ENCODE measurements around the gene ATXN7L2.
"Not testable (repeated sequence)": the region's sequence is repeated elsewhere in the genome, so short reads cannot be mapped to it uniquely, and the experiment has no call there.

ATXN7L2 gene

GRCh38 chr1:109467301-109467777 lies 16.4 kb upstream of the ATXN7L2 start:
- TF ChIP-seq GATA1 (IDR thresholded peaks at IDR 0.05; ENCODE audit: low read depth, low read length) (no peak), POLR2A (IDR thresholded peaks at IDR 0.05; ENCODE audit: low read length) (no peak)
- DNase-seq = no peak

DNA sequence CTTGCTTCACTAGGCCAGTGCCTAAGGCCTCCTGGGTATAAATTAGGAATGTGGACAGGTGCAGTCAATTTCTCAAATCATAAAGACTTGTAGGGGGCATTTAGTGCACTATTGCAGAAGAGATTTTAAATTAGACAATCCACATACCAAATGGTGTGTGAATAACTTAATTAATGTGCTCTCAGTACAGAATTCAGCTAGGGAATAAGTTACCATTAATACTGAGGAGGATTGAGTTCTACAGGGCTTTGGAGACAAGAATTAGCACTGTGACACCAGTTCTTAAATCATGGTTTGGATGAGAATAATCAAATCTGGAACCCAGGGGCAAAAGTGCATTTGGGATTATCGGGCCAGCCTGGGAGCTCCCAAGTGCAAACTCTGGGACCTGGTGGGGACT lies 15.6 kb upstream of the ATXN7L2 start:
- no peak for DNase-seq
- TF ChIP-seq POLR2A (IDR thresholded peaks at IDR 0.05; ENCODE audit: low read length) = no peak
- no peak for TF ChIP-seq GATA1 (IDR thresholded peaks at IDR 0.05; ENCODE audit: low read depth, low read length)

- TF ChIP-seq GATA1 (IDR thresholded peaks at IDR 0.05; ENCODE audit: low read depth, low read length) = no peak
- no peak for TF ChIP-seq POLR2A (IDR thresholded peaks at IDR 0.05; ENCODE audit: low read length)
- no peak for DNase-seq
These were observed 14.8 kb upstream of the ATXN7L2 start for GRCh38 chr1:109468903-109469302.

DNA sequence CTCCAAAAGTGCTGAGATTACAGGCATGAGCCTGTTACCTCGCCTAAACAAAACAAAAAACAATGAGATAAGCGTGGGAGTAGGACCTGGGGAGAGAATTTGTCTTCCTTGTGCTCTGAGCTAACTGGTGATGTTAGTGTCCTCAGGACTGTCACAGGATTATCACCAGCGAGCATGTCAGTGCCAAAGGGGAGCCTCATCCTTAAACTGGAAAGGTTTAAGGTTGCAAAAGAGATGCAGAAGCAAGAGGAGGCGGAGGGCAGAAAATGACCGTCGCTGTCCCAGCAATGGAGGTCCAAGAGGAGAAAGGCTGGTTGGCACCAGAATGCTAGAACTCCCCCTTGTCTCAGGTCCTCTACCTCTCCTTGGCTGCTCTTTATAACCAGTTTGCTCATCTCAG lies 13.5 kb upstream of the ATXN7L2 start:
- TF ChIP-seq GATA1 (IDR thresholded peaks at IDR 0.05; ENCODE audit: low read depth, low read length) = no peak
- TF ChIP-seq POLR2A (IDR thresholded peaks at IDR 0.05; ENCODE audit: low read length) = no peak
- no peak for DNase-seq

GRCh38 chr1:109472779-109473178 lies 10.9 kb upstream of the ATXN7L2 start:
- no peak for DNase-seq
- TF ChIP-seq POLR2A (IDR thresholded peaks at IDR 0.05; ENCODE audit: low read length) (no peak), GATA1 (IDR thresholded peaks at IDR 0.05; ENCODE audit: low read depth, low read length) (no peak)

GRCh38 chr1:109473284-109474057 lies 10.2 kb upstream of the ATXN7L2 start:
- DNase-seq = not testable (repeated sequence)

GRCh38 chr1:109474697-109475096 lies 9.0 kb upstream of the ATXN7L2 start:
- no peak for TF ChIP-seq POLR2A (IDR thresholded peaks at IDR 0.05; ENCODE audit: low read length)
- DNase-seq = no peak

DNA sequence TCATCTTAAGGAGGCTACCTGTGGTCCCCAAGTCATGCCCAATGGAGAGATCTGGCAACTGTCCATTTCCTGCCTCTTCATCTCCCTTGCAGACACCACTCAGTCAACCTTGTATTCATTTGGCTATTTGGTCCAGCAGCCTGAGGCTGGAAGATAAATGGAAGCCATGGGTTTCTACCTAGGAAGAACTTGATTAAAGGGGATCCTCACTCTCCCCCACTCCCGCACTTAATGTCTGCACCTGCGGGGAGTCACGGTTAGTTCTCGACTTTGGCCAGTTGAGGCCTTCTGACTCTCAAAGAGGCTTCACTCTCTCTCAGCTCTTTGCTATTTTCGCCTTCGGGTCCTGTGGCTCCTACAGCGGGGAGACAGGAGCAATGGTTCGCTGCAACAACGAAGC lies 8.4 kb upstream of the ATXN7L2 start:
- no peak for DNase-seq
- TF ChIP-seq POLR2A (IDR thresholded peaks at IDR 0.05; ENCODE audit: low read length) (no peak), GATA1 (IDR thresholded peaks at IDR 0.05; ENCODE audit: low read depth, low read length) (no peak)

DNA sequence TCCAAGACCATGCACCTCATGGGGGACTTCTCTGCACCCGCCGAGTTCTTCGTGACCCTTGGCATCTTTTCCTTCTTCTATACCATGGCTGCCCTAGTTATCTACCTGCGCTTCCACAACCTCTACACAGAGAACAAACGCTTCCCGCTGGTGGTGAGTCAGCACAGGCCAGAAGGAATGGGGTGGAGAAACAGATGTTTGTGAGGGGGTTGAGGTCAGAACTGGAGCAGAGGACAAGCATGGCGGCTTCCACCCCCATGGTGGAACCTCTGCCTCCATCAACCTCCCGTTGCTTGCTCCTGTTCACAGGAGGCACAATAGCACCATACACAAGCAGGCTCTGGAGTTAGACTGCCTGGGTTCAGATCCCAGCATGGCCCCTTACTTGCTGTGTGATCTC lies 6.9 kb upstream of the ATXN7L2 start:
- no peak for TF ChIP-seq POLR2A (IDR thresholded peaks at IDR 0.05; ENCODE audit: low read length)
- TF ChIP-seq GATA1 (IDR thresholded peaks at IDR 0.05; ENCODE audit: low read depth, low read length) = no peak
- DNase-seq = no peak

DNA sequence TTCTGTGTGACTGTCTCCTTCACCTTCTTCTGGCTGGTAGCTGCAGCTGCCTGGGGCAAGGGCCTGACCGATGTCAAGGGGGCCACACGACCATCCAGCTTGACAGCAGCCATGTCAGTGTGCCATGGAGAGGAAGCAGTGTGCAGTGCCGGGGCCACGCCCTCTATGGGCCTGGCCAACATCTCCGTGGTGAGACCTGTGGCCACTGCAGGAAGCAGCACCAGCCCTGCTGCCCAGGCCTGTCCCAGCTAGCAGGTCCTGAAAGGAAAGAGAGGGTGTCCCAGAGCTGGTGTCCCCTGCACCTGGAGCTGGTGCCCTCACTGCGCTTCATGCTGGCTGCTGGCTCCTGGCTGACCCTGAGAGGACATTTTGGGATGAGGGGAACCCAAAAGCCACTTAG lies 5.9 kb upstream of the ATXN7L2 start:
- no peak for TF ChIP-seq POLR2A (IDR thresholded peaks at IDR 0.05; ENCODE audit: low read length)
- no peak for DNase-seq

GRCh38 chr1:109478806-109479205 lies 4.9 kb upstream of the ATXN7L2 start:
- TF ChIP-seq POLR2A (IDR thresholded peaks at IDR 0.05; ENCODE audit: low read length) (no peak), GATA1 (IDR thresholded peaks at IDR 0.05; ENCODE audit: low read depth, low read length) (no peak)
- DNase-seq = peak in 1 of 2 experiments; percentile 16

GRCh38 chr1:109479311-109479710 lies 4.4 kb upstream of the ATXN7L2 start:
- TF ChIP-seq GATA1 (IDR thresholded peaks at IDR 0.05; ENCODE audit: low read depth, low read length) (no peak), POLR2A (IDR thresholded peaks at IDR 0.05; ENCODE audit: low read length) (no peak)
- DNase-seq = no peak

- TF ChIP-seq GATA1 (IDR thresholded peaks at IDR 0.05; ENCODE audit: low read depth, low read length) = no peak
- TF ChIP-seq POLR2A (IDR thresholded peaks at IDR 0.05; ENCODE audit: low read length) = no peak
- no peak for DNase-seq
These were observed 3.8 kb upstream of the ATXN7L2 start for GRCh38 chr1:109479901-109480300.

DNA sequence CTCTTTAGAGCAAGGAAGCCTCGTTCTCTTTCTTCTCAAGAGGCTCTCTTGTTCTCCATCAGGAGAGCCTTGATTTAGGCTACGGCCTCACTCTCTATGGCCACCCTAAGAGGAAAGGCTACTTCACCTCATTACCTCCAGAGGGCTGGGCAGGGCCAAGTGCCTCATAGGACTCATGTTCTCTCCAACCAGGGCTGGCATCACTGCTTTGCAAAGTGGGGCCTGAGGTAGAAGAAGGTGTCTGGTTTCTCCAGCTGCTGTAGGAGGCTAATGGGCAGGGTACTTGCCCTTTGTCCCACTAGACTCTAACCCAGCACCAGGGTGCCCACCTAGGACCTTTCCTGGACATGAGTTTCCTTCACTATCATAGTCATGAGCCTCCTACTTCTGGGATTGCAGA lies 2.1 kb upstream of the ATXN7L2 start:
- TF ChIP-seq GATA1 (IDR thresholded peaks at IDR 0.05; ENCODE audit: low read depth, low read length) = no peak
- TF ChIP-seq POLR2A (IDR thresholded peaks at IDR 0.05; ENCODE audit: low read length) = no peak

DNA sequence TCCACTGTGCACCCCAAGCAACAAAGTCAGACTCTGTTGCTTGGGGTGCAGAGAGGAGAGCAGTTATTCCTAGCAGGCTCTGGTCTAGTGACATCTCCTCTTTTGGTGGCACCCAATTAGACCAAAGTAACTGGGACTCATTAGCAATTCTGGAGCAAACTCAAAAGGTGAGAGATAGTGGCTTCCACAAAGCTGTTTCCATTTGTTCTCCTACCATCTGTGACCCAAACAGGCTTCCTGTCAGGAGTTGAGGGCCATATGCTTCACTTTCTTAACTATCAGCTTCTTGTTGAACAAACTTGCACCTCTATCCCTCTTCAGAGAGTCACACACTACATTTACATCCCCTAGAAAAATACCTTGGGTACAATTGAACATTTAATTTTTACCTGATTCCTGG lies 1.5 kb upstream of the ATXN7L2 start:
- DNase-seq = no peak
- no peak for TF ChIP-seq POLR2A (IDR thresholded peaks at IDR 0.05; ENCODE audit: low read length)
- no peak for TF ChIP-seq GATA1 (IDR thresholded peaks at IDR 0.05; ENCODE audit: low read depth, low read length)

More for the DNA sequence above, 2.1 kb upstream of the ATXN7L2 start:
- DNase-seq = no peak
